CD4-positive, alpha-beta T cell treated with Interleukin-4 for 1 hour (primary cell): ENCODE measurements around the gene RACGAP1.
"Not testable (repeated sequence)": the region's sequence is repeated elsewhere in the genome, so short reads cannot be mapped to it uniquely, and the experiment has no call there.

ENCODE experiments used
- DNase-seq, 2 donors: peaks; one replicate each; pipeline ENCODE4 v3.0.0-alpha.2; 2020 to 2022

Gene RACGAP1

DNA sequence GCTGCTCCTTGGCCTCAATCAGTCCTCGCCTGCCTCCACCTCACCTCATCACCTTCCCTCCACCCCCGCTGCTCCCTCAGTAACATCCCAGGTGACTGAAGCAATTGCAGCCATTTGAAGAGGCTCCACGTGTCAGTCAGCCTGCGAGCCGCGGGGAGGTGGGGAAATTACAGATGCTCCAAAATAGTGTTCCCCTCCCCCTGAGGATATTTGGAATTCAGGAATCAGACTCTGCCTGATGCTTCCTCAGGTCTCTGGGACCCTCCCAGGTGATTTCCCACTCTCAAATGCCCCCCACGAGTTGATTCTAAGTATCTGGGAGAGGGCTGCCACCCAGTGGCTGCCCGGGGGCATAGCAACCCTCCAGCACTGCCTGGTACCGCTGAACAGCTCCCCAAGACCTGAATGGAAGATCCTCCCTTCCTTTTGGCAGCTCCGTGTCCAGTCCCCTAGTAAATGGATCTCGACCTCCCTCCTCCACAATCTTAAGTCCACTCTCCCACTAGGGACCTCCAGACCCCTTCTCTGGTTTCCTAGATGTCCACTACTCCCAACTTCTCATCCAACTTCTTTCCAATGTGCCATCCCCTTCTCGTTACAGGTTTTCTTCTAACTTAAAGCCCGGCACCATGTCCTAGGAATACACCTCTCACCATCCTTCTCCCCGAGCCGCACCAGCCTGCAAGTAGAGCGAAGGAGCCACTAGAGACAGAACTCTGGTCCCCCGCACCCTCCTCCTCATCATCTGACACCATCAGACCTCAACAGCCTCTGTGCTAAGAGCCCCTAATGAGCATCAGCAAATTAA, 30.7 kb upstream of the RACGAP1 start:
- DNase-seq: peak; percentile 58

DNA sequence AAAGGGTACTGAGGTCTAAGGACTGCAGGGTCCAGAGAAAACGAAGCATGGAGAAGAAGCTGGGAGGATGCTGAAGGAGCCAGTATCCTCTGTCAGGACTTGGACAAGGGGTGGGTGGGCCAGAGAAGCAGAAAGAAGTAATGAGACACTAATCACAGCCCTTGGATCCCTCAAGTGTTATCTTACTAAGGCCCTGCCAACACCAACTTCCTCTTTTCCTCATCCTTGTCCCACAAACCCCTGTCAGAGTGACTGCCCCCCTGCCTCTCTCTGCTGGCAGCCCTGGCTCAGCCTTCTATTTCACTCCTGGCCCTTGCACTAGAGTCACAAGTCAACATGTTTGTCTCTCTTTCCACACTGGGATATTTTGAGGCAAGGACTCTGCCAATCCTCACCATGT, 28.3 kb upstream of the RACGAP1 start:
- no peak for DNase-seq

DNA sequence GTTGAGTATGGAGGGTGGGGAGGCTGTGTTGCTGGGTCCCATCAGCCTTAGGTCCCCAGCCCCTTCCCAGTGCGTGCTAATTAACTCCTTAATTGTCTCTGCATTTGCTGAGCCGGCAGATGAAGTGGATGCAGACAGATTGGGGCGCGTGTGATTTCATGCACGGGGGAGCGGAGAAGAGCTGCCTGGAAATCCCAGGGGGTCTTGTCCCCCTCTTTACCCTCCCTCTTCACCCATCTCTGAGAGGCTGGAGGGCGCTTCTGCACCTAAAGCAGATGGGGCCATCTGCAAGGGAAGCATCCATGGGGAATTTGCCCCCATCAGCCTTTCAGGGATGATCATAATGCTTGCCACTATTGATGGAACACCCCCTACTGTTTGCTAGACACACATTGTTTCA, 27.7 kb upstream of the RACGAP1 start:
- no peak for DNase-seq

DNA sequence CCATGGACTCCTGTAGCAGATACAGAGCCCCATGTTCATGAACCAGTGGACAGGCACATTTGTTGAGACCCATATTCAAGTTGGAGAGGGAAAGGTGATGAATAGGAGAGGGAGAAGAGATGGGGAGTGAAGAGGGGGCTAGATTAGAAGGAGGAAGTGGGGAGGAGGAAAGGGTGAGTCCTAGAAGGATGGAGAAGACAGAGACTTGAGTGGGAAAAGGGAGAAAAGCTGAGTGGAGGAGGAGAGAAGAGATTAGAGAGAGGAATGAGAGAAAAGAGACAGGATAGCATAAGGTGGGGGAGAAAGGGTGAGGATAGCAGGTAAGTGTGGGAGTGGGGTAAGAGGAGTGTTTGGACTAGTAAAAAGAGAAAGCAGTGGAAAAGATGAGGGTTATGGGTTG, 27.2 kb upstream of the RACGAP1 start:
- DNase-seq: no peak

DNA sequence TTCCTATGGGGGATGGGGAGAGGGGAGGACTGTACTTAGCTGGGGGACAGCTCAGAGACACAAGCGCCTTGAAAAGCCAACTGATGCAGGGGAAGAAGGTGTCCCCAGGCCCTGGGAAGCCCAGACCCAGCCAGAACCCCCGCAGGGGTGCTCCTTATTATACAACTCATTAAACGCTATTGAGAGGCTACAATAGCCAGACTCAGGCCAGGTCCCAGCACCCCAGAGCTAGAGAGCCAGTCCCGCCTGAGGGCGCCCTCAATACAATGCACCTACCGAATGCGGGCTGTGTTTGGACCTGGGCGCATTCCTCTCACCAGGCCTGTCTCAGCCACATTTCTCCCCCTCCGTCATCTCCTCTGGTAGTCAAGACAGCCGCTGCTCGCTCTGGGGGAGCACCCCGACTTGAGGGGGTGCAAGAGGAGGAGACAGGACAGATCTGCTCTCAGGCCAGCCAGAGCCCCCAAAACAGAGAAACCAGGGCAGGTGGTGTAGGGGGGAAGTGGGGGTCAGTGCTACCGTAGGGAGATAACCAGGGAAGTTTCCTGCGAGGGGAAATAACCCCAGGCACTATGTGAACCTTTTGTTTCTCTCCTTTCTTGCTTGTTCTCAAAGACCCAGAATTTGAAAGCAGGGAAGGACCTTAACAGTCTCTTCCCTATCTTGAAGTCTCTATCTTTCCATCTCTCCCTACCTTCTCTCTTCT, 26.0 kb upstream of the RACGAP1 start:
- DNase-seq: no peak

DNA sequence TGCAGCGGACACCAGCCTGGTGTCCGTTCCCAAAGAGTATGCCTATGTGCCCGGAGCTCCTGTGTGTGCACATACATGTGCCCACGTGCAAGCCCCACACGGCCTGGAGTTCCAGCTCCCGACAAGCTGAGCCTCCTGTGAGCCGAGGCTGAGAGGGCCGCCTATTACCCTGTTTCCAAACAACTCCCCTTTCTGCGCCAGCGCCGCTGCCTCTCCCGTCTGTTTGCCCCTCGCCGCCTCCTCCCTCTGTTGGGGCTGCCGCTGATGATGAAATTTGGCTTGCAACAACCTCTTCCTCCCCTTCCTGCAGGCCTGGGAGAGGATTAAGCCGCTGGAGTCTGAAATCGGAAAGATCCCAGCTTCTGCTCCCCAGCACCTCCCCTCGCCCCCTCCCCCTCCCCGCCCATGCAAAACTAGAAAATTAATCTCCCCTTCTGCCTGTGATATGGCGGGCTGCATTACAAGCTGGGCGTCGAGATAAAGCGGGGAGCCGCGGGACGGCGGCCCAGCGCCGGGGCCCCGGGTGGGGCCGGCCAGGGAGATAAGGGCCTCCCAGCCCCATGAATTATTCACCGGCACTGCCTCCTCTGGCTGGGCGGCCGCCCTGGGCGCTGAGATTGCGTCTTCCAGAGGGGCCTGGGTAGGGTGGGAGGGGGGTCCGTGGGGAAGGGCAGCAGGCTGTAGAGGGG, 25.3 kb upstream of the RACGAP1 start:
- DNase-seq: no peak

DNA sequence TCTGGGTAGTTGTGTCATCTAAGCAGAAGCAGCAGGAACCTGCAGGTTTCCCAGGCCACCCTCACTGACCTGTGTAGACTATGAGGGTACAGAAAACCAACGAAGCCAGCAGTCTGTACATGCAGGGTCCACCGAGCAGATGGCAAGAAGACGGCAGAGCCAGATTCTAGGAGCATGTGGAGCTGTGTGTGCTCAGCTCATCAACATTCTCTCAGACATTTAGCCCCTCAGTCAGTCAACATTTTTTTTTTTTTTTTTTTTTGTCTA, 24.8 kb upstream of the RACGAP1 start:
- no peak for DNase-seq

DNA sequence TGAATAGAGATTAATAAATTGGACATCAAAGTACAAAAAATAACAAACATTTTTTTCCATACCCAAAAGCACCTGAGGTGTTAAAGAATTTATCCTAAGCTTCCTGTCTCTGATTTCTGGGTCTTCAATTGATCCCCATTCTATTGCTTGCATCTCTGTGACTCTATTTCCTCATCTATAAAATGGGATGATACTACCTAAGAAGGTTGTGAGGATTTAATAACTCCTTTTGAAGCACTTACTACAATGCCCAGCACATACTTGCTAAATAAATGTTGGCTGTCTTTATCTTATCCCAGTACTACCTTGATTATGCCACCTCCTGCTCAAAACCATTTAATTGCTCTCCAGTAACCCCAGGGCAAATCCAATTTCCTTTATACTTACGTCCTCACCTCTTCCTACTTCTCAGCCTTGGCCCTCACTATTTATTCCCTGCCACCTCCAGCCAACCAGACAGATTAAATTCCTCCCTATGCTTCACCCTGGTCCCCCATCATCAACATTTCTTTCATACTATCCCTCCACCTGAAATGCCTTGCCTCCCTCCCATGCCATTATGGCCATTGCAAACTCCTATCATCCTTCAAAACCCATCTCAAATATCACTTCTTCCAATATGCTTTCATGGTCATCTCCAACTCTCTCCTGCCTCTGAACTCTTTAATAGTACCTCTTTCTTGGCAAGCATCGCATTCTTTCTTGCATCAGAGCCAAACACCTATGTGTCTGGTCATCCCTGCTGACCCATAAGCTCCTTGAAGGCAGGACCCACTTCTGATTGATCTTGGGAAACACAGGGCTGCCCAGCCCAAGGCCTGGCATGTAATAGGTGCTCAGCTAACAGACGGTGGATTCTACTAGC, 24.2 kb upstream of the RACGAP1 start:
- DNase-seq: no peak

DNA sequence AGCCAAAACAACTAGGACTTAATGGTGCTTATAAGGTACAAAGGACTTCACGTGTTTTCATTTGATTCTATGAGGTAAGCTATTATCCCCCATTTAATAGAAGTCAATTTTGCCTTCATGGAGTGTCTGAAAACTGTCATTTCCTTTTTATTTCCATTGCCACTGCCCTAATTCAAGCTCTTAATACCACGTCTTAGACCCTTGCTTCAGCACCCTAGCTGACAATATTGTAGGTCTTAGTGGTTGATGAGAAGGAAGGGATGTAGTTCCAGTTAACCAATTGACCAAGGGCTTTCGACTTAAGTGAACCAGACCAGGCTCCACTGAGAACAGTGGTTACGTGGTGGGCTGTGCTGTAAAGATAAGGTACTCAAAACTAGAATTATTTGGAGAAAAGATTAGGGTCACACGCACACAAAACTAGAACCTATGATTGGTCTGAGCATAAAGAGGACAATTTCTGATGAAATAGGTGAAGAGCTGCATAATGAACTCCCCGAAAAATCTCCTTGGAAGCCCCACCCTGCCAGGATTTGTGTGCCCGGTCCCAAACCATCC, 22.5 kb upstream of the RACGAP1 start:
- no peak for DNase-seq

DNA sequence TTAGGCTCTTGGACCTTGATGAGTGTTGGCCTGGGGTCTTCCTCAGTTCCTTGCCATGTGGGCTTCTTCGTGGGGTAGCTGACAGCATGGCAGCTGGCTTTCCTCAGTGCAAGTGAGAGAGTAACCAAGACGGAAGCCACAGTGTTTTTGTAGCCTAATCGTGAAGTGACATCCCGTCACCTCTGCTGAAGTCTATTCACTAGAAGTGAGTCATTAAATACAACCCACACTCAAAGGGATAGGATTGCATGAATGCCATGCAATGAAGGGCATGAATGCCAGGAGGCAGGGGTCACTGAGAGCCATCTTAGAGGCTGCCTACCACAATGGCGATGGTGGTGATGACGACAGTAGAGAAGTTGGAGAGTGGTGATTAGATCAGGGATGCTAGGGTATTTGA, 18.6 kb upstream of the RACGAP1 start:
- no peak for DNase-seq

DNA sequence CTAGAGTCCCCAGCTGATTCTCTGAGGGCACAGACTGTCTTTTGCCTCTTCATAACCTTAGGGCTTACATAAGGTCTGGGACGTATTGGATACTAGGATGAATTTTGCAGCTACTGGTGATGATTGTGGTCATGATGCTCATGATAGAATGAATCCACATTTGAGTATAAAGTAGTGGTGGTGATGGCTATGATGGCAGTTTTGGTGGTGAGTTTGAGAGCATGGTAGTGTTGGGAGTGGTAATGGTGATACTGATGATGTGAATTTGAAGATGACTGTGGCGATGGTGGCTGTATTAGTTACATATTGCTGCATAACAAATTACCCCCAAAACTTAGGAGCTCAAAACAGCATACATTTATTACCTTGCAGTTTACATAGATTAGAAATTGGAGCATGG, 18.0 kb upstream of the RACGAP1 start:
- no peak for DNase-seq

DNA sequence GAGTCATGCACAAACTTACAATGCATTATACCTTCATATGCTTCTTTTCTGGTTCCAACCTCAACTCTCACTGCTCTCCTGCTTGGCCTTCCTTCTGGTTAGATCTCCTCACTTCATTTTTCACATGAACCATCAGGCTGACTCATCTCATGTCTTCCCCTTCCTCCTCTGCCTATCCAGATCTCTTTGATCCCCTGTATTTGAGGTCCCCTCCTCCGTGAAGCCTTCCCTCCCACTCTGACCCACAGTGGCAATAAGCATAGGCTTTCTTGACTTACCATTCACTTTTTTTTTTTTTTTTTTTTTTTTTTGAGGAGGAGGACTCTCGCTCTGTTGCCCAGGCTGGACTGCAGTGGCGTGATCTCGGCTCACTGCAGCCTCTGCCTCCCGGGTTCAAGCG, 17.4 kb upstream of the RACGAP1 start:
- no peak for DNase-seq

DNA sequence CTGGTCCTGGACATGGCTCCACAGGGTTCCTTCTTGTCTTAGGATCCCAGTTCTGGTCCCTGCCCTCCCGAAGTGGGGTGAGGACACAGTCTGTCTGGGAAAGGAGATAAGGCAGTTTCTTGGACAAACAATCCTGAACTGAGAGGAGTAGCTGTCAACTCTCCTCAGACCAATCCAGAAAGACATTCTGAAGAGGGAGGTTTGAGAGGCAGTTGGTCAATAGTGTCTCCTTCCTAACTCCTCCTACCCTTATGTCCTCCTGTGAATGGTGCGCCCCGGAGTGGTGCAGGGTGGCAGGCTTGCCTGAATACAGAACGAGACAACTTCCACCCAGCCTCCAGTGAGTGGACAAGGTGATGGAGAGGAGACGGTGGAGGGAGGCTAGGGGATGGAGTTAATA, 16.7 kb upstream of the RACGAP1 start:
- DNase-seq: no peak

DNA sequence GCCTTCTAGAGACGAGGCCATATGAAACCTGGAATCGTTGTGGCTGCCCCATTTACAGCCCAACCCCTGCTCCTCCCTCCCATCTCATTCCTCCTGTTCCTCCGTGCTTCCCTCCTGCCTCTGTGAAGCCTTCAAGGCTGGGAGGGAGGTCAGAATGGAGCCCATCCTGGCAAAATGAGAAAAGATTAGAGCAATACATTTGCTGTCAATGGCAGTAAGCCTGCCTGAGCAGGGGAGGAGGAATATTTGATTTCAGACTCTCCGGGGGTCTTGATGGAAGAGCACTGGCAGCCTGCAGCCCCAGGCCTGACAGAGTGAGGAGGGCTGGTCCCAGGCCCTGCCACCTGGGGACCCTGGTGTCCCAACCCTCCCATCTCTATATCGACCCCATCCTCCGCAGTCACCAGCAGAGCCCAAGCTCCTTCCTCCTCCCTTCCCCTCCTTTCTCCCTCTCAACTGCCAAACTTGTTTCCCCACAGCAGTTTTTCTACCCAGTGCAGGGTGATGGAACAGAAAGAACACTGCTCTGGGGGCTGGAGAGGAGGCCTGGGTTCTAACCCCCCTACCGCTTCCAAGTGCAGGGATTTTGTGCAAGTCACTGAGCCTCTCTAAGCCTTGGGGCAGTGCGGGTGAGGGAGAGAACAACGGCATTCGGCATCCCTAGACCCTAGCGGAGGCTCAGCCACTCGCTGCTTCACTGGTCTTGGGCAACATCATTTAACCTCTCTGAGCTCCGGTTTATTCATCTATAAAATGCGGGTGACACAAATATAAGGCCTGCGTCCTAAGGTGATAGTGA, 16.0 kb upstream of the RACGAP1 start:
- no peak for DNase-seq

DNA sequence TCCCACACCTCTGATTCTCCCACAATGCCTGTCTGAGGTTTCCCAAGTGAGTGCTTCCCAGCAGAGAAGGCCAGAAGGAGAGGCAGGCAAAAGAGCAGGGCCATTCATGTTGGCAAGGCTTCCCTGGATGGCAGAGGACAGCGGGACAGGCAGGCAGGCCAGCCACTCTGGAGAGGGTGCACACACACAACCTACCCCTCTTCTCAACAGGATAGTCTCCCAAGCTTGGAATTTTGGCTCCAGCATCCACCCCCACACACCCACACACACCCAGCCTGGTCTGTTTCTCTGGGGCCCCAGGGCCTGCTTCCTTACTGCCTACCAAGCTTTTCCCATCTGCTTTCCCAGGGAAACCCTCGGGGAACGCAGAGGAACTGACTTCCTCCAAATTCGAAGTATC, 15.4 kb upstream of the RACGAP1 start:
- no peak for DNase-seq

DNA sequence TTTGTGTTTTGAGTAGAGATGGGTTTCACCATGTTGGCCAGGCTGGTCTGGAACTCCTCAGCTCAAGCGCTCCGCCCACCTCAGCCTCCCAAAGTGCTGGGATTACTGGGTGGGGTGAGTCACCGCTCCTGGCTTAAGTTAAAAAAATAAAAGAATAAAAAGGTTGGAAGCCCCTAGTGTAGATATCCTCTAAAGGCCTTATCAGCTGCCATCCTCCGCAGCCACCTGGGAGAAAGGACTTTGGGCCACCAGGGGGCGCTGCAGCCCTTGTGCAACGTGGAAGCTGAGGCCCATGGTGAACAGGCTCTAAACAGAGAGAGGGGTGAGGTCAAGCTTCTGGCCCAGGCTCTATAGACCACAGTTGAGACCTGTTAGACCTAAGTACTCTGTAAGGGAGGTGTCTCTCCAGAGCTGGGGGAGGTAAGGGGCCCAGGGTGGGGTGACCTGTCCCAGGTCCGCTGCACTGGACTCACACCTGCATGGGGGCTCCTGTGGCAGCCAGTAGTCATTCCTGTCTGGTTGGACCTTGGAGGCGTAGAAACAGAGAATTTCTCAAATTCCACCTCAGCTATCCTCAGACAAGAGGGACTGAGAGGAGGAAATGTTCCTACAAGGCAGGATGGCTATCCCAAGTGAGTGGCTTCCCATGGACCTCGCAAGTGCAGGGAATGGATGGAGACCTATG, 14.0 kb upstream of the RACGAP1 start:
- peak; percentile 76 to 77 for DNase-seq

DNA sequence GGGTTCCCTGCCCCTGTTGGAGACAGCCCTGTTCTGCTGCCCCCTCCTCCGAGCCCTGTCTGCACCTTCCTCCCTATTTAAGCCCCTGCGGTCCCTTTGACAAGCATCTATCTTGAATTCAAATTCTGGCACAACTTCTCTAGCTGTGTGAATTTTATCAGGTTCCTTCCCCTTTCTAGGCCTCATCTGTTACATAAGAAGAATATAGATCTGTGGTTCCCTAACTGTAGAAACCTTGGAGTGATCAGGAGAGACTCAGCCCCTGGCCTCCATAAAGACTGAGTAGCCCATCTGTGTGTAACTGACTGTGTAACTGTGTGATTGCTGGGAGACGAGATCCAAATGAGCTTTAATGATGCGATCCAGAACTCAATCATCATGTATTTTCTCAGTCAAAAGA, 13.0 kb upstream of the RACGAP1 start:
- DNase-seq: no peak

DNA sequence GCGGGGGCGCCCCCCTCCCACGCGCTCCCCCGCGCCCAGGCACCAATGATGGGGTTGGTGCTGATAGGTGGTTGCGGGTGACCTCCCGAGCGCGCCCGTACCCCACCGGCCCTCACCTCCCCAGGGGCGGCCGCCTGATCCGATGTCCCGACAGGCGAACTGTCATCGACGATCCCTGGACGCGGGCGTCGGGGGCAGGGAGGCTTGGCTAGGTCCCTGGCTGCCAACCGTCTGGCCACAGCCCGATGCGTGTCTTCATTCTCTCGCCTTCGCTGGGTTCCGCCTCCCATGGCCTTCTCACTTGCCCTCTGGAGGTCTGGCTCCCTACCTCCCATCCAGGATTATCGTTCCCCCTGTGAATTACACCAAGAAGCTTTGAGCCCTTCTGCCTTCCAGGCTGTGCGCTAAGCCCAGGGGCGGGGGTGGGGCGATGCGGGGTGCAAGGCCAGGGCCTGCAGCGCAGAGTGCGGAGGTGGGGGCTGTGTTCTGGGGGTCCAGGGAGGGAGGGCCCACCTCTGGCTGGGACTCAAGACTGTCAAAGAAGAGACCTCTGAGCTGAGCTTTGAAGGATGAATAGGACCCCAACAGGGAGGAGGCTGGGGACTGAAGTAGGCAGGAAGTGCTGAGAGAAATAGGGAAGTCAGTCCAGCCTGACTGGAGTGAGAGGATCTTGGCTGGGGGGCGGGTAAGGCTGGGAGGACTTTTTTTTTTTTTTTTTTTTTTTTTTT, 7.7 kb upstream of the RACGAP1 start:
- peak in 1 of 2 donors; percentile 39 for DNase-seq

DNA sequence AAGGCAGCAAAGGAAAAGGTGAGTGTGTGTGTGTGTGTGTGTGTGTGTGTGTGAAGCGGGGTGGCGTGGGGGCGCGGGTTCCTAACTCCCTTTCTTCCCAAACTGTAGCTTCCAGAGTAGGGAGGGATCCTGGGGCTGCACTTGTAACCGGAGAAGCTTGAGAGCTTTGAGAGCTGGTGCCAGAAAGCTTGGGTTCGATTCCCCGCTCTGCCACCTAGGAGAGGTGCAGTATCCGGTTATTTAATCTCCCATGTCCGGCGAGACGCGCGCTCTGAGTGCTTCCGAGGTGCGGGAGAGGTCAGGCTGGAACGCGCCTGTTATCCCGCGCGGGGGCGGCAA, 7.2 kb upstream of the RACGAP1 start:
- no peak for DNase-seq

DNA sequence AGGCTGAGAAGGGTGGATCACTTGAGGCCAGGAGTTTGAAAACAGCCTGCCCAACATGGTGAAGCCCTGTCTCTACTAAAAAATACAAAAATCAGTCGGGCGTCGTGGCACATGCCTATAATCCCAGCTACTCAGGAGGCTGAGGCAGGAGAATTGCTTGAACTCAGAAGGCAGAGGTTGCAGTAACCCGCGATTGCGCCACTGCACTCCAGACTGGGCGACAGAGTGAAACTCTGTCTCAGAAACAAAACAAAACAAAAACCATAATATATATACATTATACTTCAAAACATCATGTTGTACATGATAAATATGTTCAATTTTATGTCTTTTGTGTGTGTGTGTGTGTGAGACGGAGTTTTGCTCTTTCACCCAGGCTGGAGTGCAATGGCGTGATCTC, 5.2 kb upstream of the RACGAP1 start:
- DNase-seq: not testable (repeated sequence)

DNA sequence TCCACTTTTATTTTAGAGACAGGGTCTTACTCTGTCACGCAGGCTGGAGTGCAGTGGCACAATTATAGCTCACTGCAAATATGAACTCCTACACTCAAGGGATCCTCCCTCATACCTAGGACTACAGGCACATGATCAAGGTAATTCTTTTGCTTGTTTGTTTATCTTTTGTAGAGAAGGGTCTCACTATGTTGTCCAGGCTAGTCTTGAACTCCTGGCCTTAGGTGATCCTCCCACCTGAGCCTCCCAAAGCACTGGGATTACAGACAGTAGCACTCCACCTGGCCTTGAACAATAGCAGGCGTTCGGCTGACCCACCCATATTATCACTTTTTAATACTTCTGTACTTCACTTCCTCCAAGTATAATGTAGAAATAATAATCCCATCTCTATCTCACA, 1.4 kb upstream of the RACGAP1 start:
- no peak for DNase-seq
